ENCODE results near the gene INHBB.

Gene INHBB

DNA sequence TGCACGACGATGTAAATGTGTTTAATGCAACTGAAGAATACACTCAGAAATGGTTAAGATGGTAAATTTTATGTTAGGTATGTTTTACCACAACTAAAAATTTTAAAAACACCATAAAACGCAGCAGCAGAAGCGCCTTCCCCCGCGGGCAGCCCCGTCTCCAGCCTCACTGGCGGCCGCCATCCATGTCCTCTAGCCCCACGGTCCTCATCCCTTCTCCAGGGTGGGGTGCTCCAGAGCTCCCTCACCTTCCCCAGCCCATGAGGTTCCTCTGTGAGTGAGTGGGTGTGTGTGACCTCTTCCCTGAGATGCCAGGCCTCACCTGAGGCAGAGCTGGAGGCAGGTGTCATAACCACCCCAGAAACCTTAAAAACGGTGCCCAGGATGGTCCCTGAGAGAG is 17.0 kb downstream of the INHBB start:
- H3K4me1 ChIP-seq = peaks cover 9 to 67% (median 51%) of the 10 kb centered on the region in 10 experiments
- peaks cover 0 to 2% (median 0%) of the 10 kb centered on the region in 11 experiments; a peak in 2 of 22 replicates for H3K27me3 ChIP-seq
- H3K36me3 ChIP-seq = no peaks in the 10 kb centered on the region
- TF ChIP-seq Cebpa-rat (IDR thresholded peaks at IDR 0.05) = no peak
- no peaks in the 10 kb centered on the region; a peak in 2 of 22 replicates for H4K20me1 ChIP-seq
- no peak overlapping the region for H3K27ac ChIP-seq
- no peaks in the 10 kb centered on the region for H3K9me3 ChIP-seq (replicated peaks in 1 of 11)
- no peak overlapping the region for H3K4me3 ChIP-seq
- H3K4me2 ChIP-seq = no peak overlapping the region
- no peak overlapping the region for H3K9ac ChIP-seq

DNA sequence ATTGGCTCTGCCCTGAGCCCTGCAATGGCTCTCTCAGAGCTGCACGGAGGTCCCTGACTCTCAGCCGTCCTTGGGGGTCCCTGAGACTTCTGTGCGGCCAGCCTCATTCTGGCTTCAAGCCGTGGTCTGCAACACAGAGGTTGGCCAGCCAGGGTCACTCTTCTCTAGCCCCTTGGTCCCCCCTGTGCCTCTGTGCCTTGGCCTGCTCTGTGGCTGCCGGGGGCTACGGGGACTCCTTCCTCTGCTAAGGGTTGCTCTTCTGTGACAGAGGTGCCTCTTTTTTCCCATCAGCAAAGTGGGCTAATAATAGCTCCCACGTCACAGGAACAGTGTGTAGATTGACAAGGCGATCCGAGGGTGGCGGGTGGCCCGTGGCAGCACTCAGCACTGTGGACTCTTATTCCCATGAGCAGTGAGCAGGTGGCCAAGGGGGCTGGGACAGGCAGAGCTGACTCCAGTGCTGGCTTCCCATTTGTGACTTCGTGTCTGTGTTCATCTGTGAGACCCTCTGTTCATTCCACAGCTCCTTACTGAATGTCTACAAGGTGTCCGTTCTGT is 19.4 kb downstream of the INHBB start:
- Histone ChIP-seq H3K4me2 (peak overlapping the region in 8 of 11 experiments; percentile 35 to 93 (median 80); a peak in 15 of 22 replicates), H3K4me1 (peaks cover 11 to 67% (median 56%) of the 10 kb centered on the region in 10 experiments), H3K27me3 (no peaks in the 10 kb centered on the region), H3K9ac (no peak overlapping the region), H3K27ac (no peak overlapping the region), H3K9me3 (replicated peaks in 1 of 11) (peaks cover 0 to 6% (median 0%) of the 10 kb centered on the region in 11 experiments; a peak in 1 of 22 replicates), H3K4me3 (no peak overlapping the region), H3K36me3 (no peaks in the 10 kb centered on the region), H4K20me1 (no peaks in the 10 kb centered on the region; a peak in 1 of 22 replicates)
- no peak for TF ChIP-seq Cebpa-rat (IDR thresholded peaks at IDR 0.05)

DNA sequence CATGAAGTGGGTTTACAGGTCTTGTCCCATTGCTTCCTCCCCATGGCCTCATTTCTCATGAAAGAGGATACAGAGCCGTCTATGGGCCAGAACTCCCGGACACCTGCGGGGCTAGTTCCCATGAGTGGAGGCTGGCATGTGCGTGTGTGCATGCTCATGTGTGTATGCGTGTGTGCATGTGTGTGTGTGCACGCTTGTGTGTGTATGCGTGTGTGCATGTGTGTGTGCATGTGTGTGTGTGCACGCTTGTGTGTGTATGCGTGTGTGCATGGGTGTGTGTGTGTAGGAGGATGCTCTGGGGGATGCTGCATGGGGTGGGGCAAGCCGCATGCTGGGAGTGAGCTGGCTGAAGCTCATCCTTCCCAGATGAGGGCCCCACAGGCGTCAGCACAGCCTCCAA is 20.8 kb downstream of the INHBB start:
- Histone ChIP-seq H3K4me1 (peaks cover 15 to 73% (median 56%) of the 10 kb centered on the region in 10 experiments), H3K27ac (0 out of 22 replicates have a peak overlapping the region, but pooled peaks of 1 of the 11 experiments have one; percentile 38), H3K4me2 (peak overlapping the region in 10 of 11 experiments; percentile 37 to 93 (median 80); a peak in 20 of 22 replicates), H3K9me3 (replicated peaks in 1 of 11) (peaks cover 0 to 6% (median 0%) of the 10 kb centered on the region in 11 experiments; a peak in 1 of 22 replicates), H3K9ac (no peak overlapping the region), H3K4me3 (no peak overlapping the region; a peak in 1 of 20 replicates), H4K20me1 (no peaks in the 10 kb centered on the region; a peak in 1 of 22 replicates), H3K27me3 (no peaks in the 10 kb centered on the region), H3K36me3 (no peaks in the 10 kb centered on the region)
- TF ChIP-seq Cebpa-rat (IDR thresholded peaks at IDR 0.05) = no peak

DNA sequence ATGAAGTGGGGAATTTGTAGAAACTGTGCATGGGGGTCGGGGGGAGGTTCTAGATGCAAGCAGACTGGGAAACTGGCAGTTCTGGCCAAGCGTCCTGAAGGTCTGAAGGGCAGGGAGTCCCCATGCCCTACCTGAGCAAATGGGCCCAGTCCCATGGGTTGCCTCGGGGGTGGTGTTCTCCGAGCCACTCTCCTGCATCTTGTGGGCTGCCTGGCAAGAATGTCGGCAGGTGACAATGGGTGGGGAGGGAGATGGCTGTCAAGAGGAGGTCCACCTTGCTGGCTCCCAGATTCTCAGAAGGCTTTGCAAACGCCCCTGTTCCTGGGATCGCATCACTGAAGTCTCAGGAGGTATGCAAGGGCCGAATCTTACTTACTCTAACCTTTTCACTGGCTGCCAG is 21.3 kb downstream of the INHBB start:
- peak overlapping the region in 1 of 10 experiments; percentile 33; a peak in 2 of 20 replicates for H3K4me3 ChIP-seq
- H4K20me1 ChIP-seq = no peaks in the 10 kb centered on the region; a peak in 1 of 22 replicates
- no peaks in the 10 kb centered on the region for H3K27me3 ChIP-seq
- H3K9ac ChIP-seq = peak overlapping the region in 4 of 11 experiments; percentile 0 to 20 (median 14); a peak in 4 of 22 replicates
- peak overlapping the region in 4 of 11 experiments; percentile 5 to 38 (median 10); a peak in 5 of 22 replicates for H3K27ac ChIP-seq
- H3K36me3 ChIP-seq = no peaks in the 10 kb centered on the region
- H3K4me2 ChIP-seq = peak overlapping the region; percentile 37 to 93 (median 79)
- TF ChIP-seq Cebpa-rat (IDR thresholded peaks at IDR 0.05) = no peak
- H3K9me3 ChIP-seq (replicated peaks in 1 of 11) = peaks cover 0 to 6% (median 0%) of the 10 kb centered on the region in 11 experiments; a peak in 1 of 22 replicates
- H3K4me1 ChIP-seq = peaks cover 19 to 78% (median 61%) of the 10 kb centered on the region in 10 experiments

DNA sequence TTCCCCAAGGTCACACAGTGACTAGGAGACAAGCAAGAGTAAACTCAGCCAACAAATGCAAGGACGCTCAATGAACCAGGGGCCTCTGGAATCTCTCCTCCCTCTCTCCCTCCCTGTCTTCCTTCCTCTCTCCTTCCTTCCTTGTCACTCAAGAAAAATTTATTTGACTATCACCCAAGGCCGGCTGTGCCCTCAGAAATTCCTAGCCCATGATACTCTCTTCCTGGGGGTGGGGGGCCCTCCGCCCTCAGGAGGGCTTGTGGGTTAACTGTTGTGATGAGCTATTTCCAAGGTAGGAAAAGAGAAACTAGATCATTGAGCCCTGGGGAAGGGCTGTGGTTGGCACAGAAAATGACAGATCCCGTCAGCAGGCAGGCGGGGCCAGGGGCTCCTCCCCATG is 21.7 kb downstream of the INHBB start:
- Histone ChIP-seq H4K20me1 (no peaks in the 10 kb centered on the region; a peak in 1 of 22 replicates), H3K4me1 (peaks cover 19 to 78% (median 62%) of the 10 kb centered on the region in 10 experiments), H3K36me3 (no peaks in the 10 kb centered on the region), H3K9ac (peak overlapping the region in 4 of 11 experiments; percentile 0 to 20 (median 14); a peak in 5 of 22 replicates), H3K27me3 (no peaks in the 10 kb centered on the region), H3K4me3 (peak overlapping the region in 1 of 10 experiments; percentile 33; a peak in 1 of 20 replicates), H3K27ac (peak overlapping the region in 5 of 11 experiments; percentile 5 to 38 (median 10); a peak in 5 of 22 replicates), H3K9me3 (replicated peaks in 1 of 11) (peaks cover 0 to 6% (median 0%) of the 10 kb centered on the region in 11 experiments; a peak in 1 of 22 replicates), H3K4me2 (peak overlapping the region; percentile 37 to 93 (median 79))
- no peak for TF ChIP-seq Cebpa-rat (IDR thresholded peaks at IDR 0.05)

DNA sequence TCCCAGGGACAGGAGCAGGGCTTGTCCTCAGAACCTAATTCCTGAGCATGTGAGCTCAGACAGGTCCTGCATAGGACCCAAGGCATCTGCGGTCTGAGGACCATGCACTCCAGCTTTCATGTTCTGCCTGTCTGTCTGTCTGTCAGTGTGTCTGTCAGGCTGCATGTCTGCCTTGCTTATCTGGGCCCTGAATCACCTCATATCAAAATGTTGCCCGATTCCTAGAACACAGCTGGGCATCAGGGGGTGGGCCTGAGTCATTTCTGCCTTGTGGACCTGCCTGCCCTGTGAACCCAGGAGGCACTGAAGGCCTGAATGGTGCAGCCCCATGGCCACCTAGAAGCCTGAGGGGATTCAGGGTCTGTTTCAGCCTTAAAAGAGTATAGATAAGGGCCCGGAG is 22.1 kb downstream of the INHBB start:
- H3K27me3 ChIP-seq = no peaks in the 10 kb centered on the region
- no peak overlapping the region for H3K4me3 ChIP-seq
- no peak overlapping the region; a peak in 1 of 22 replicates for H3K27ac ChIP-seq
- H3K36me3 ChIP-seq = no peaks in the 10 kb centered on the region
- H4K20me1 ChIP-seq = no peaks in the 10 kb centered on the region; a peak in 1 of 22 replicates
- TF ChIP-seq Cebpa-rat (IDR thresholded peaks at IDR 0.05) = no peak
- H3K9me3 ChIP-seq (replicated peaks in 1 of 11) = peaks cover 0 to 6% (median 0%) of the 10 kb centered on the region in 11 experiments; a peak in 1 of 22 replicates
- peaks cover 19 to 81% (median 62%) of the 10 kb centered on the region in 10 experiments for H3K4me1 ChIP-seq
- H3K4me2 ChIP-seq = peak overlapping the region; percentile 37 to 93 (median 79); a peak in 21 of 22 replicates
- peak overlapping the region in 3 of 11 experiments; percentile 0 to 11 (median 10); a peak in 3 of 22 replicates for H3K9ac ChIP-seq

DNA sequence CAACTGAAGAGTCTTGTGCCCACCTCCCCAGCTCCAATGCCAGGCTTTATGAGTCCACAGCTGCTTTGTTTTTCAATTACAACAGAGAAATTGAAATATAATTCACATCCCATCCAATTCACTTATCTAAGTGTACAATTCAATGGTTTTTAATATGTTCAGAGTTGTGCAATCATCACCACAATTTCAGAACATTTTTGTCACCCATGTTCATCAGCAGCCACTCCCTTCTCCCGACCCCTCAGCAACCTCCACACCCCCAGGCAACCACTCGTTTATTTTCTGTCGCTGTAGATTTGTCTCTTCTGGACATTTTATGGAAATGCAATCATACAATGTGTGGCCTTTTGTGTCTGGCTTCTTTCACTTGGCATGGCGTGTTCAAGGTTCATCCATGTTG is 23.3 kb downstream of the INHBB start:
- H3K27ac ChIP-seq = no peak overlapping the region
- H3K4me2 ChIP-seq = peak overlapping the region in 8 of 11 experiments; percentile 13 to 93 (median 86); a peak in 9 of 22 replicates
- H3K4me3 ChIP-seq = no peak overlapping the region
- no peaks in the 10 kb centered on the region for H3K27me3 ChIP-seq
- H3K4me1 ChIP-seq = peaks cover 19 to 90% (median 67%) of the 10 kb centered on the region in 10 experiments
- H3K9ac ChIP-seq = no peak overlapping the region
- TF ChIP-seq Cebpa-rat (IDR thresholded peaks at IDR 0.05) = peak in 5 of 11 experiments; percentile 13 to 64 (median 32); a peak in 4 of 22 replicates
- no peaks in the 10 kb centered on the region; a peak in 1 of 22 replicates for H4K20me1 ChIP-seq
- H3K36me3 ChIP-seq = no peaks in the 10 kb centered on the region
- peaks cover 0 to 6% (median 0%) of the 10 kb centered on the region in 11 experiments; a peak in 1 of 22 replicates for H3K9me3 ChIP-seq (replicated peaks in 1 of 11)

DNA sequence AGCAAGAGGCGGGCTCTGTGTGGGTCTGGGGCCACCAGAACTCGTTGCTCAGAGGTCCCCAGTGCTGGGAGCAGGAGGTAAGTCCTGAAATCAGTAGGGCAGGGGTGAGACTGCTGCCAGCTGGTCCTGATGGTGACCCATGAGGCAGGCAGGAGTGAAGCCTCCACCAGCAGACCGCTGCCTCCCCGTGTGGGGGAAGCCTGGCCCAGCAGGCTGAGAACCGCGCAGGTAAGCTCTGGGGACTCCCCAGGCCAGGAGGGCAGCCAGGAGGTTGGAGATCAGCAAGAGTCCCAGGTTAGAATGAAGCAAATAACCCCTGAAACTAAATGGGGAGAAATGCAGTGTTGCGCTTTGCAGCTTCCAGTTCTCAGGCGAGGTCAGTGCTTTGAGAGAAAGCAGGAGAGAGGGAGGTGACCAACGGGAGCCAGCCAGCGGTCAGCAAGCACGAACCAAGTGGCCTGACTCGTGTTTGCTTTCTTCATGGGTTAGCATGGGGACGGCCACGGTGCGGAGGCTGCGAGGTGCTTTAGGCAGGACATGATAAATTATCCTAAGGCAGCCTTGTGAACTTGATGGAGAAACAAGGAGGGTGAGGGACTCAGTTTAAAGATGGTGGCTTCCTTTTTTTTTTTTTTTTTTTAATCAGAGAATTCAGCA is 26.2 kb downstream of the INHBB start:
- Histone ChIP-seq H3K9me3 (replicated peaks in 1 of 11) (peaks cover 0 to 6% (median 0%) of the 10 kb centered on the region in 11 experiments; a peak in 1 of 22 replicates), H3K27me3 (no peaks in the 10 kb centered on the region), H3K4me3 (no peak overlapping the region), H3K4me2 (peak overlapping the region; percentile 14 to 54 (median 44); a peak in 18 of 22 replicates), H3K4me1 (peaks cover 16 to 79% (median 46%) of the 10 kb centered on the region in 10 experiments), H3K27ac (no peak overlapping the region), H3K36me3 (no peaks in the 10 kb centered on the region), H3K9ac (no peak overlapping the region), H4K20me1 (no peaks in the 10 kb centered on the region; a peak in 1 of 22 replicates)
- TF ChIP-seq Cebpa-rat (IDR thresholded peaks at IDR 0.05) = no peak
